HCT116 (cell line): ENCODE data around the gene ADD1.

Experiments
- EGR1 ChIP-seq: IDR thresholded peaks from 2 replicates; pipeline ENCODE4 v1.6.1; 2012; ENCODE audit warnings: low read depth
- EZH2 ChIP-seq: fragments of 200-600 bp; sonication (generic); IDR thresholded peaks from 2 replicates; pipeline ENCODE4 v1.6.1; 2017; ENCODE audit warnings: antibody characterized with exemption, mixed run types
- EZH2phosphoT487 ChIP-seq: fragments of 200-600 bp; IDR thresholded peaks from 2 replicates; pipeline ENCODE4 v1.6.1; 2018; ENCODE audit warnings: antibody characterized with exemption, borderline replicate concordance
- FOSL1 ChIP-seq: IDR thresholded peaks from 2 replicates; pipeline ENCODE4 v1.6.1; 2012; ENCODE audit warnings: low read depth
- JUND ChIP-seq: IDR thresholded peaks from 2 replicates; pipeline ENCODE4 v1.6.1; 2012
- POLR2A ChIP-seq: IDR thresholded peaks from 2 replicates; pipeline ENCODE4 v1.7.0; 2011; ENCODE audit warnings: borderline replicate concordance; ENCODE audit not compliant: insufficient read depth, insufficient read length; ENCODE audit errors: extremely low read depth
- POLR2AphosphoS5 ChIP-seq: IDR thresholded peaks from 2 replicates; pipeline ENCODE4 v1.6.1; 2011; ENCODE audit warnings: mild to moderate bottlenecking, low read depth, low read length, moderate library complexity
- TCF7L2 ChIP-seq: IDR thresholded peaks from 2 replicates; pipeline ENCODE4 v1.7.0; 2011; ENCODE audit warnings: borderline replicate concordance, inconsistent platforms; ENCODE audit not compliant: insufficient read depth, insufficient read length; ENCODE audit errors: extremely low read depth
- YY1 ChIP-seq: IDR thresholded peaks from 2 replicates; pipeline ENCODE4 v1.6.1; 2011; ENCODE audit warnings: low read length, low read depth, moderate library complexity, mild to moderate bottlenecking; ENCODE audit not compliant: insufficient replicate concordance; ENCODE audit errors: extremely low read depth
- ZFX ChIP-seq: fragments of 450-650 bp; IDR thresholded peaks from 2 replicates; pipeline ENCODE4 v1.6.1; 2017
- TF ChIP-seq, protein P1 (sequence below), 3 experiments: fragments of 200-600 bp in 1 of 3; sonication (generic) in 1 of 3; IDR thresholded peaks in 2 of 3; conservative IDR thresholded peaks in 1 of 3; 2 replicates each; pipeline ENCODE4 v1.5.1; 2012 to 2017; ENCODE audit warnings: low read depth in 2 of 3, low read length in 2 of 3, antibody characterized with exemption in 1 of 3, borderline replicate concordance in 1 of 3, control low read depth in 1 of 3, mild to moderate bottlenecking in 1 of 3, mixed read lengths in 1 of 3, mixed run types in 1 of 3, moderate library complexity in 1 of 3; ENCODE audit not compliant: insufficient read depth in 1 of 3
- TF ChIP-seq, protein P2 (sequence below): IDR thresholded peaks from 2 replicates; pipeline ENCODE4 v1.6.1; 2012

DNA sequence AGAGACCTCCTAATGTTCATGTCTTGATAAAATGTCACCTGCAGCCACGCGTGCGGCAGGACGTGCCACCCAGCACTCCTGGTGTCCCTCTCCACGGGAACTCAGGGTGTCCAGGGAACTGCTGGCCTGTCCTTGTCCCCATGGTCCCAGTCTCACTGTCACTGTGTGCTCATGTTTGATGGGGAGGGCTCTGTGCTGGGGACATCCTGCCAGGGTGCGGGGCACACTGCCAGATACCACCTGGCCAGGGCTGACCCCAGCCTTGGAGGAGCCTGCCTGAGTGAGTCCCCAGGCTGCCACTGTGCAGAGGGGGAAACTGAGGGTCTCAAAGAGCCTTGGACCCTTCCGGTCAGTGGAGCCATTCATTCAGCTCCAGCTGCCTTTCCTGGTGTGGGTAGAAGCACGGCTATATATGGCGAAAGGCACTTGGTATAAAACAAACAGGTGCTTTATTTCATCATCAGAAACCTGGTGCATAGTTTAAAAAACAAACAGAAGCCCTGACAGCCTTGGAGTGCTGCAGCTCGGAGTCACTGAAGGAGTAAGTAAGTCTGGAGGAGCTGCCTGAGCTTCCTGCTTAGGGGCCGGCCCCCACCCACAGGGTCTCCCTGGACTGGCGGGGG lies 86.6 kb downstream of the ADD1 start:
- TF ChIP-seq, protein P1, sequence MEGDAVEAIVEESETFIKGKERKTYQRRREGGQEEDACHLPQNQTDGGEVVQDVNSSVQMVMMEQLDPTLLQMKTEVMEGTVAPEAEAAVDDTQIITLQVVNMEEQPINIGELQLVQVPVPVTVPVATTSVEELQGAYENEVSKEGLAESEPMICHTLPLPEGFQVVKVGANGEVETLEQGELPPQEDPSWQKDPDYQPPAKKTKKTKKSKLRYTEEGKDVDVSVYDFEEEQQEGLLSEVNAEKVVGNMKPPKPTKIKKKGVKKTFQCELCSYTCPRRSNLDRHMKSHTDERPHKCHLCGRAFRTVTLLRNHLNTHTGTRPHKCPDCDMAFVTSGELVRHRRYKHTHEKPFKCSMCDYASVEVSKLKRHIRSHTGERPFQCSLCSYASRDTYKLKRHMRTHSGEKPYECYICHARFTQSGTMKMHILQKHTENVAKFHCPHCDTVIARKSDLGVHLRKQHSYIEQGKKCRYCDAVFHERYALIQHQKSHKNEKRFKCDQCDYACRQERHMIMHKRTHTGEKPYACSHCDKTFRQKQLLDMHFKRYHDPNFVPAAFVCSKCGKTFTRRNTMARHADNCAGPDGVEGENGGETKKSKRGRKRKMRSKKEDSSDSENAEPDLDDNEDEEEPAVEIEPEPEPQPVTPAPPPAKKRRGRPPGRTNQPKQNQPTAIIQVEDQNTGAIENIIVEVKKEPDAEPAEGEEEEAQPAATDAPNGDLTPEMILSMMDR (IDR thresholded peaks at IDR 0.05 in 2 of 3, conservative IDR thresholded peaks at IDR 0.05 in 1 of 3; ENCODE audit: borderline replicate concordance in 1 of 3, insufficient read depth in 1 of 3, low read depth in 2 of 3, low read length in 2 of 3) = no peak
- TF ChIP-seq JUND = no peak
- no peak for TF ChIP-seq FOSL1
- no peak for TF ChIP-seq TCF7L2
- no peak for TF ChIP-seq POLR2AphosphoS5
- TF ChIP-seq POLR2A = no peak
- no peak for TF ChIP-seq YY1
- TF ChIP-seq, protein P2, sequence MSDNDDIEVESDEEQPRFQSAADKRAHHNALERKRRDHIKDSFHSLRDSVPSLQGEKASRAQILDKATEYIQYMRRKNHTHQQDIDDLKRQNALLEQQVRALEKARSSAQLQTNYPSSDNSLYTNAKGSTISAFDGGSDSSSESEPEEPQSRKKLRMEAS = no peak
- no peak for TF ChIP-seq EZH2
- no peak for TF ChIP-seq ZFX
- no peak for TF ChIP-seq EGR1
- no peak for TF ChIP-seq EZH2phosphoT487
